ENCODE measurements around the gene NAALADL2.
"Not testable (repeated sequence)": the region's sequence is repeated elsewhere in the genome, so short reads cannot be mapped to it uniquely, and the experiment has no call there.

Gene NAALADL2

GRCh38 chr3:175149675-175150074 is 290.5 kb downstream of the NAALADL2 start:
- no peak for DNase-seq

- no peak for DNase-seq
Observed at GRCh38 chr3:175150812-175151401, 291.8 kb downstream of the NAALADL2 start.

GRCh38 chr3:175153595-175153994 is 294.5 kb downstream of the NAALADL2 start:
- DNase-seq = no peak

- DNase-seq = no peak
Observed at GRCh38 chr3:175155172-175155571, 296.0 kb downstream of the NAALADL2 start.

- no peak for DNase-seq
Observed at GRCh38 chr3:175159202-175159601, 300.1 kb downstream of the NAALADL2 start.

- no peak for DNase-seq
Observed at GRCh38 chr3:175161291-175161690, 302.2 kb downstream of the NAALADL2 start.

- no peak for DNase-seq
Observed at GRCh38 chr3:175163686-175164085, 304.6 kb downstream of the NAALADL2 start.

- DNase-seq = not testable (repeated sequence)
Observed at GRCh38 chr3:175173117-175173516, 314.0 kb downstream of the NAALADL2 start.

- no peak for DNase-seq
Observed at GRCh38 chr3:175176556-175176955, 317.4 kb downstream of the NAALADL2 start.

- DNase-seq = no peak
Observed at GRCh38 chr3:175179055-175179454, 319.9 kb downstream of the NAALADL2 start.

- no peak for DNase-seq
Observed at GRCh38 chr3:175184392-175184791, 325.3 kb downstream of the NAALADL2 start.

- no peak for DNase-seq
Observed at GRCh38 chr3:175185903-175186302, 326.8 kb downstream of the NAALADL2 start.

GRCh38 chr3:175186511-175186910 is 327.4 kb downstream of the NAALADL2 start:
- DNase-seq = no peak

GRCh38 chr3:175187586-175187985 is 328.5 kb downstream of the NAALADL2 start:
- DNase-seq = no peak

GRCh38 chr3:175192536-175192935 is 333.4 kb downstream of the NAALADL2 start:
- DNase-seq = no peak

GRCh38 chr3:175193815-175194518 is 334.8 kb downstream of the NAALADL2 start:
- DNase-seq = no peak

- DNase-seq = no peak
Observed at GRCh38 chr3:175198991-175199783, 340.1 kb downstream of the NAALADL2 start.

GRCh38 chr3:175199961-175200360 is 340.8 kb downstream of the NAALADL2 start:
- DNase-seq = no peak

GRCh38 chr3:175200391-175201095 is 341.4 kb downstream of the NAALADL2 start:
- DNase-seq = no peak

GRCh38 chr3:175207361-175207760 is 348.2 kb downstream of the NAALADL2 start:
- DNase-seq = no peak

GRCh38 chr3:175208326-175208725 is 349.2 kb downstream of the NAALADL2 start:
- DNase-seq = no peak

GRCh38 chr3:175211466-175211865 is 352.3 kb downstream of the NAALADL2 start:
- no peak for DNase-seq

GRCh38 chr3:175212896-175213295 is 353.8 kb downstream of the NAALADL2 start:
- DNase-seq = no peak
